AG10803 (cell line): ENCODE data around the gene PDE6D.
A peak's percentile ranks its signal among the peaks of the same experiment; 100 is the strongest.

Experiments
- DNase-seq: peaks from one replicate; pipeline ENCODE4 v3.0.0; 2010; ENCODE audit warnings: low read depth
- H3K4me3 ChIP-seq: 2 replicates; pipeline ENCODE4 v1.5.1; 2011; ENCODE audit warnings: mild to moderate bottlenecking, low read length, control low read depth
- TF ChIP-seq, protein P1 (sequence below): conservative IDR thresholded peaks from 2 replicates; pipeline ENCODE4 v1.5.1; 2011; ENCODE audit warnings: mild to moderate bottlenecking, low read length, control low read depth, inconsistent platforms

PDE6D gene

GRCh38 chr2:231786177-231786916 is 5.3 kb upstream of the PDE6D start, which contains the start of gene COPS7B:
Gene COPS7B, plus strand, starts transcription at chr2:231786445. Its CDS starts 2,126 bp downstream, at chr2:231788571.
- TF ChIP-seq, protein P1, sequence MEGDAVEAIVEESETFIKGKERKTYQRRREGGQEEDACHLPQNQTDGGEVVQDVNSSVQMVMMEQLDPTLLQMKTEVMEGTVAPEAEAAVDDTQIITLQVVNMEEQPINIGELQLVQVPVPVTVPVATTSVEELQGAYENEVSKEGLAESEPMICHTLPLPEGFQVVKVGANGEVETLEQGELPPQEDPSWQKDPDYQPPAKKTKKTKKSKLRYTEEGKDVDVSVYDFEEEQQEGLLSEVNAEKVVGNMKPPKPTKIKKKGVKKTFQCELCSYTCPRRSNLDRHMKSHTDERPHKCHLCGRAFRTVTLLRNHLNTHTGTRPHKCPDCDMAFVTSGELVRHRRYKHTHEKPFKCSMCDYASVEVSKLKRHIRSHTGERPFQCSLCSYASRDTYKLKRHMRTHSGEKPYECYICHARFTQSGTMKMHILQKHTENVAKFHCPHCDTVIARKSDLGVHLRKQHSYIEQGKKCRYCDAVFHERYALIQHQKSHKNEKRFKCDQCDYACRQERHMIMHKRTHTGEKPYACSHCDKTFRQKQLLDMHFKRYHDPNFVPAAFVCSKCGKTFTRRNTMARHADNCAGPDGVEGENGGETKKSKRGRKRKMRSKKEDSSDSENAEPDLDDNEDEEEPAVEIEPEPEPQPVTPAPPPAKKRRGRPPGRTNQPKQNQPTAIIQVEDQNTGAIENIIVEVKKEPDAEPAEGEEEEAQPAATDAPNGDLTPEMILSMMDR = peak; percentile 55
- DNase-seq = peak; percentile 77
- H3K4me3 ChIP-seq = peak within 1 kb of the TSS; percentile 71

GRCh38 chr2:231785822-231786176 is 4.7 kb upstream of the PDE6D start:
- peak overlapping the region; percentile 71 for H3K4me3 ChIP-seq
- DNase-seq = no peak
- TF ChIP-seq, protein P1 = no peak

GRCh38 chr2:231785413-231785812 is 4.3 kb upstream of the PDE6D start:
- TF ChIP-seq, protein P1 = no peak
- DNase-seq = no peak
- H3K4me3 ChIP-seq = peak overlapping the region; percentile 71; the same call in 1 of the 2 replicates

GRCh38 chr2:231781798-231782726 is 980 bp upstream of the PDE6D start:
- H3K4me3 ChIP-seq = peak overlapping the region; percentile 92
- TF ChIP-seq, protein P1 = no peak
- DNase-seq = peak; percentile 48

DNA sequence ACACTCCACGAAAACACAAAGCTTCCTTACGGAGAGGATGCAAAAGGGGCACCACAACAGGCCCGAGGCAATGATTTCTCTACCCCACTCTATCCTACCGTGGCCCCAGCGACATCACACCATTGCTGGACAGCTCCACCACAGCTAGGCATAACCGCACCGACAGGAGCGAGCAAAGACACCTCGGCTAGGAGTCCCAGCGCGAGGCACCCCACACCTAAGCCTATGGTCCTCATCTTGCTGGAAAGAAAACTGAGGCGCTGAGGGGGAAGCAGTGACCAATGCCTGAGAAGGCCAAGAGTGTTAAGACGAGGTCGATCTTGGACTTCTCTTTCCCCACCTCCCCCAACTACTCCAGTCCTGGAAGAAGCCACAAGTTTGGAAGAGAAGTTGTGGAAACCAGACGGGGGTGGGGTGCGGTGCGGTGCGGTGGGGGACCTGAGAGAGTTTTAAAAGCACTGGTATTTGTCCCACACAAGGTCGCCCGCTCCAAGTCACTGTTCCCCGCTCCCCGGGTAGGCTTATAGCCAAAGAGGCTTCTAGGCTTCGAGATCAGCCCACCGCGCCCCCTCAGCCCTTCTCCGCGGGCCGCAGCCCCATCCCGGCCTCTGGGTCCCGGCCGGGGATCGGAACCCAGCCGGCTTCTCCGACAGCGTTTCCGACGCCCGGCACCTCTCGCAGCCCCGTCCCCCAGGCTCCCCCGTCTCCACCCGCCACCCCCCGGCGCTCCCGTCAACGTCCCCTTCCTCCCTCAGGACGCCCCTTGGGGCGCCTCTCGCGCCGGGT is 766 bp downstream of the PDE6D start:
- DNase-seq = no peak

More for the DNA sequence above, 766 bp downstream of the PDE6D start:
- TF ChIP-seq, protein P1 = no peak
- peak overlapping the region; percentile 92 for H3K4me3 ChIP-seq
